Fibroblast of pulmonary artery (primary cell): ENCODE measurements around the gene ING3.

Experiments used
- DNase-seq: peaks from one replicate; pipeline ENCODE4 v3.0.0-alpha.2; 2010; ENCODE audit warnings: low read depth
- H3K4me3 ChIP-seq: replicated peaks from 2 replicates; pipeline ENCODE4 v1.5.1; 2011; ENCODE audit warnings: low read depth, mild to moderate bottlenecking, control low read depth, low read length, moderate library complexity
- CTCF ChIP-seq: IDR thresholded peaks from 2 replicates; pipeline ENCODE4 v1.5.1; 2011; ENCODE audit warnings: mild to moderate bottlenecking, control low read depth, low read length, inconsistent platforms; ENCODE audit errors: missing control alignments

Gene ING3

GRCh38 chr7:120939345-120939744 is 11.2 kb upstream of the ING3 start:
- H3K4me3 ChIP-seq: no peak overlapping the region
- TF ChIP-seq CTCF: no peak
- no peak for DNase-seq

- peak; percentile 31 for DNase-seq
- H3K4me3 ChIP-seq: no peak overlapping the region
- peak; percentile 21 for TF ChIP-seq CTCF
These were observed 9.5 kb upstream of the ING3 start for GRCh38 chr7:120941064-120941463.

GRCh38 chr7:120941856-120942255 is 8.7 kb upstream of the ING3 start:
- no peak overlapping the region for H3K4me3 ChIP-seq
- TF ChIP-seq CTCF: no peak
- DNase-seq: no peak

GRCh38 chr7:120942861-120943260 is 7.7 kb upstream of the ING3 start:
- TF ChIP-seq CTCF: no peak
- DNase-seq: peak; percentile 9
- H3K4me3 ChIP-seq: no peak overlapping the region

- no peak for DNase-seq
- TF ChIP-seq CTCF: no peak
- H3K4me3 ChIP-seq: no peak overlapping the region
These were observed 5.6 kb upstream of the ING3 start for GRCh38 chr7:120944826-120945562.

- no peak for DNase-seq
- TF ChIP-seq CTCF: no peak
- H3K4me3 ChIP-seq: no peak overlapping the region
These were observed 2.6 kb upstream of the ING3 start for GRCh38 chr7:120947980-120948379.

GRCh38 chr7:120949393-120949911 is 1.1 kb upstream of the ING3 start:
- TF ChIP-seq CTCF: no peak
- no peak for DNase-seq
- peak overlapping the region; percentile 86 for H3K4me3 ChIP-seq
